ENCODE data around the gene PMEPA1. TPM values are rescaled to one million over a fixed set of nuclear protein-coding genes. Genes with fewer than 3 reads are reported as not detected.

Gene PMEPA1
- total and polyA plus RNA-seq, 10 of the 15 experiments (the other 5 are each of a cell fraction or from before 2014, with no cell fraction given) = 0.02 to 0.10 (median 0.04) TPM; not detected in 3

DNA sequence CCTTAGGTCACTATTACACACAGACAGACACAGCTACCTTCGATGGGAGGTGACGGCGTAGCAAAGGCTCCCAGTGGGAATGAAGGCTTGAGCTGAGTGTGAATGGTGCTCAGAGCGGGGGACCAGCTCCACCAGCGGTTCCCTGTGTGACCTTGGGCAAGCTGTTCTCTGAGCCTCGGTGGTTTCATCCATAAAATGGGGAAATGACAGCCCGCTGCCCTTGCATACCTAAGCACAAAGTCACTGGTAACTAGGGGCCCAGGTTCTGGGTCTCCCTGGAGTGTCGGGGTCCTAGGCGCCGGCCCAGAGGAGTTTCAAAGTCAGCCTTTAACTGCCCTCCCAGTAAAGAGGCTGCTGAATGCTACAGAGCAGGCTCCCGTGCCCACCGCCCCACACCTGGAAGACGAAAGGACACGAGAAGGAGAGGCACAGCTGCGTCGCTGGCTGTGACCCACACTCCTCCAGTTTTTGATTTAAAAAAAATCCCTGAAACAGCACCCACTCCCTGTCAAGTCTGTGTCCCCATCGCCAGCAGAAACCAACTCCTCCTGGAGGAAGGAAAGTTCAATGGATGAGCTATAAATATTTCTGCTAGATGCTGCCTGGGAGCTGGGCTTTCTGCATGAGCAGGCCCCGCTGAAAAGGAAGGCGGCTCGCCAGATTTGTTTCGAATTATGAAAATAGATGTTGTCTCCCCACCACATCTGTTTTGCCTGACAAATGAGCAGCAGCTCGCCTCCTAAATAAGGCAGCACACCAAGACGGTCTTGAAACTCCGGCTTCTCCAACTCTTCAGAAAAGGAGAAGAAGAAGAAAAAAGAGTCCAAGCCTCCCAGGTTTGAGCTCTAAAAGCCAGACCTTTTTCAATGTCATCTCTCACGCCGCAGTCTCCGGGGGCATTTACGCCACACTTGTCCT, 27.4 kb downstream of the PMEPA1 start:
- DNase-seq (ENCODE audit: low read depth, low spot score) = peak; percentile 57
- FAIRE-seq = peak; percentile 90
- H4K20me1 ChIP-seq (ENCODE audit: control insufficient read depth, insufficient read depth) = no peaks in the 10 kb centered on the region
- in situ Hi-C loops (cut with MboI) = loop anchor here (10.0 kb wide), 1 partner anchor 288 kb away; the partner anchor contains the start of gene RBM38
- no peaks in the 10 kb centered on the region for H3K9me3 ChIP-seq (replicated peaks; ENCODE audit: control insufficient read depth, insufficient read depth, low read length)
- peaks cover 53% of the 10 kb centered on the region for H3K4me1 ChIP-seq (ENCODE audit: control insufficient read depth, insufficient read depth, low read length)
- peak overlapping the region; percentile 30; the same call in 1 of the 2 replicates for H2AFZ ChIP-seq (ENCODE audit: control insufficient read depth, low read depth, low read length)
- no peaks in the 10 kb centered on the region for H3K27me3 ChIP-seq (replicated peaks in 1 of 2; ENCODE audit: control insufficient read depth in 2 of 2, insufficient read depth in 2 of 2, low read length in 1 of 2)
- no peaks in the 10 kb centered on the region for H3K36me3 ChIP-seq (ENCODE audit: control insufficient read depth in 2 of 2, insufficient read depth in 2 of 2, low read length in 1 of 2)
- ChIA-PET SMC1A (ENCODE audit: uncharacterized antibody, unreplicated experiment) (interaction anchor here (0.7 to 1.9 kb wide), 15 partner anchors 11 to 706 kb away, joined by 3 to 7 read pairs (median 3); partner anchors contain the start of gene ZBP1), RAD21 (ENCODE audit: unreplicated experiment) (interaction anchor here (0.7 to 3.3 kb wide), 8 partner anchors 23 to 405 kb away, joined by 3 to 25 read pairs (median 4); partner anchors contain the start of gene ZBP1), CTCF (interaction anchor here (0.6 to 2.8 kb wide), 14 partner anchors 10 to 405 kb away, joined by 3 to 18 read pairs (median 4); partner anchors contain the start of gene ZBP1), POLR2A (interaction anchor here (0.5 to 1.0 kb wide), 4 partner anchors 36 to 229 kb away, joined by 3 read pairs; partner anchors contain the start of gene ZBP1)
- no peaks in the 10 kb centered on the region for H3K79me2 ChIP-seq (ENCODE audit: control insufficient read depth, insufficient read depth, low read length)
- peak overlapping the region; percentile 36 for H3K9ac ChIP-seq (ENCODE audit: control insufficient read depth, insufficient read depth, low read length)
- BruUV-seq (replicated peaks) = TSS peak; percentile 72
- ATAC-seq = peak; percentile 17
- H3K4me2 ChIP-seq (ENCODE audit: control insufficient read depth, insufficient read depth) = peak overlapping the region; percentile 75
- 23% methylated on average over 28 of the region's 28 CpGs for WGBS (ENCODE audit: insufficient coverage, insufficient replicate concordance, low lambda C conversion rate, missing lambda C conversion rate)
- peak overlapping the region; percentile 63 for H3K4me3 ChIP-seq
- H3K27ac ChIP-seq (ENCODE audit: control insufficient read depth, insufficient read depth) = peak overlapping the region; percentile 80
- intact Hi-C loops (cut with micrococcal nuclease; ENCODE audit: unreplicated experiment) = loop anchor here (10.0 kb wide), 1 partner anchor 288 kb away; the partner anchor contains the start of gene RBM38
- TF ChIP-seq STAT1 (conservative IDR thresholded peaks at IDR 0.05) (no peak), HSF1 (IDR thresholded peaks at IDR 0.05; ENCODE audit: low read depth, low read length) (no peak), SUZ12 (IDR thresholded peaks at IDR 0.05; ENCODE audit: unreplicated experiment) (no peak), CBX3 (IDR thresholded peaks at IDR 0.05; ENCODE audit: borderline replicate concordance, low read depth) (no peak), JUNB (IDR thresholded peaks at IDR 0.05) (no peak), SRF (IDR thresholded peaks at IDR 0.05; ENCODE audit: low read depth in 2 of 2, low read length in 2 of 2) (peak in 1 of 2 experiments; percentile 78; a peak in 2 of 4 replicates), CHD2 (IDR thresholded peaks at IDR 0.05; ENCODE audit: borderline replicate concordance, low read depth, low read length) (no peak), ZNF274 (IDR thresholded peaks at IDR 0.05; ENCODE audit: insufficient read depth, insufficient read length) (no peak), CHD1 (IDR thresholded peaks at IDR 0.05; ENCODE audit: low read depth, low read length) (no peak), HDAC2 (IDR thresholded peaks at IDR 0.05) (no peak), ZNF384 (IDR thresholded peaks at IDR 0.05; ENCODE audit: borderline replicate concordance, low read depth, low read length) (no peak), POU2F2 (IDR thresholded peaks at IDR 0.05; ENCODE audit: borderline replicate concordance, low read depth, low read length) (peak; percentile 74; the same call in 2 of the 3 replicates), EGR1 (IDR thresholded peaks at IDR 0.05; ENCODE audit: borderline replicate concordance in 1 of 2, low read depth in 2 of 2, low read length in 2 of 2) (no peak)
- TF ChIP-seq, protein P1, sequence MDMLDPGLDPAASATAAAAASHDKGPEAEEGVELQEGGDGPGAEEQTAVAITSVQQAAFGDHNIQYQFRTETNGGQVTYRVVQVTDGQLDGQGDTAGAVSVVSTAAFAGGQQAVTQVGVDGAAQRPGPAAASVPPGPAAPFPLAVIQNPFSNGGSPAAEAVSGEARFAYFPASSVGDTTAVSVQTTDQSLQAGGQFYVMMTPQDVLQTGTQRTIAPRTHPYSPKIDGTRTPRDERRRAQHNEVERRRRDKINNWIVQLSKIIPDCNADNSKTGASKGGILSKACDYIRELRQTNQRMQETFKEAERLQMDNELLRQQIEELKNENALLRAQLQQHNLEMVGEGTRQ (IDR thresholded peaks at IDR 0.05; ENCODE audit: borderline replicate concordance, low read depth, low read length) = no peak
- TF ChIP-seq, protein P2, sequence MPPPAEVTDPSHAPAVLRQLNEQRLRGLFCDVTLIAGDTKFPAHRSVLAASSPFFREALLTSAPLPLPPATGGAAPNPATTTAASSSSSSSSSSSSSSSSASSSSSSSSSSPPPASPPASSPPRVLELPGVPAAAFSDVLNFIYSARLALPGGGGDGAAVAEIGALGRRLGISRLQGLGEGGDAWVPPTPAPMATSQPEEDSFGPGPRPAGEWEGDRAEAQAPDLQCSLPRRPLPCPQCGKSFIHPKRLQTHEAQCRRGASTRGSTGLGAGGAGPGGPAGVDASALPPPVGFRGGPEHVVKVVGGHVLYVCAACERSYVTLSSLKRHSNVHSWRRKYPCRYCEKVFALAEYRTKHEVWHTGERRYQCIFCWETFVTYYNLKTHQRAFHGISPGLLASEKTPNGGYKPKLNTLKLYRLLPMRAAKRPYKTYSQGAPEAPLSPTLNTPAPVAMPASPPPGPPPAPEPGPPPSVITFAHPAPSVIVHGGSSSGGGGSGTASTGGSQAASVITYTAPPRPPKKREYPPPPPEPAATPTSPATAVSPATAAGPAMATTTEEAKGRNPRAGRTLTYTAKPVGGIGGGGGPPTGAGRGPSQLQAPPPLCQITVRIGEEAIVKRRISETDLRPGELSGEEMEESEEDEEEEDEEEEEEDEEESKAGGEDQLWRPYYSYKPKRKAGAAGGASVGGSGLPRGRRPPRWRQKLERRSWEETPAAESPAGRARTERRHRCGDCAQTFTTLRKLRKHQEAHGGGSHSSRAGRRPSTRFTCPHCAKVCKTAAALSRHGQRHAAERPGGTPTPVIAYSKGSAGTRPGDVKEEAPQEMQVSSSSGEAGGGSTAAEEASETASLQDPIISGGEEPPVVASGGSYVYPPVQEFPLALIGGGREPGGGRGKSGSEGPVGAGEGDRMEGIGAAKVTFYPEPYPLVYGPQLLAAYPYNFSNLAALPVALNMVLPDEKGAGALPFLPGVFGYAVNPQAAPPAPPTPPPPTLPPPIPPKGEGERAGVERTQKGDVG (CRISPR knock-in tag; IDR thresholded peaks at IDR 0.05) = no peak
